CD1c-positive myeloid dendritic cell (primary cell): Measurements from ENCODE around the gene MAIP1.
"Not testable (repeated sequence)": the region's sequence is repeated elsewhere in the genome, so short reads cannot be mapped to it uniquely, and the experiment has no call there.

Source experiments
- DNase-seq: peaks from one replicate; pipeline ENCODE4 v3.0.0-alpha.2; 2016; ENCODE audit errors: extremely low spot score

MAIP1 gene, protein sequence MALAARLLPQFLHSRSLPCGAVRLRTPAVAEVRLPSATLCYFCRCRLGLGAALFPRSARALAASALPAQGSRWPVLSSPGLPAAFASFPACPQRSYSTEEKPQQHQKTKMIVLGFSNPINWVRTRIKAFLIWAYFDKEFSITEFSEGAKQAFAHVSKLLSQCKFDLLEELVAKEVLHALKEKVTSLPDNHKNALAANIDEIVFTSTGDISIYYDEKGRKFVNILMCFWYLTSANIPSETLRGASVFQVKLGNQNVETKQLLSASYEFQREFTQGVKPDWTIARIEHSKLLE

DNA sequence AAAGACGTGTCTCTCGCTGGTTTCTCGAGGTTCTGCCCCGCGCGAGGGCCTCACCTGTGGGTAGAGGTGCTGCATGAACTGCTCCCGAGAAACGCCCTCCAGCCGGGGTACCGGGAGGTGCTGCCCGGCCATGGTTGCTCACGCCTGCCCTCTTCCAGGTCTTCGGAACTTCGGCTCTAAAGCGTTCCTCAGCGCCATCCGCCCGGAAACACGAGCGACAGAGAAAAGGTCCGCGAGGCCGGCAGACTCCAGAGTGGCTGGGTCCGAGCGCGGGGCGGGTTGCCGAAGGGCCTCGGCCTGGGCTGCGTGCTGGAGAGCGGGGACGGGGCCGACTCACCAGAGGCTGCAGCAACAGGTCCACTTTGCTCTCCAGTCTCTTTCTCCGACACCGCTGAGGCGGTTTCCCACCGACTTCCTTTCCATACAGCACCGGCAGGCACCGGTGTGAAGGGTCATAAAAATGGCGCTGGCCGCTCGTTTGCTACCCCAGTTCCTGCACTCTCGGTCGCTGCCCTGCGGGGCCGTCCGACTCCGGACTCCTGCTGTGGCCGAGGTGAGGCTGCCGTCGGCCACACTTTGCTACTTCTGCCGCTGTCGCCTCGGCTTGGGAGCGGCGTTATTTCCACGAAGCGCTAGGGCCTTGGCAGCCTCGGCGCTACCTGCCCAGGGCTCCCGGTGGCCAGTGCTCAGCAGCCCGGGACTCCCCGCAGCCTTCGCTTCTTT lies at the start of gene MAIP1, which contains the start of gene TYW5:
Gene MAIP1, plus strand, starts transcription at position 244 of the 723 bp plus-strand sequence. Its CDS starts 217 bp downstream, at position 461.
Gene TYW5, minus strand, starts transcription at position 153 of the 723 bp plus-strand sequence. Its CDS starts 21 bp downstream, at position 132.
- peak; percentile 85 for DNase-seq

DNA sequence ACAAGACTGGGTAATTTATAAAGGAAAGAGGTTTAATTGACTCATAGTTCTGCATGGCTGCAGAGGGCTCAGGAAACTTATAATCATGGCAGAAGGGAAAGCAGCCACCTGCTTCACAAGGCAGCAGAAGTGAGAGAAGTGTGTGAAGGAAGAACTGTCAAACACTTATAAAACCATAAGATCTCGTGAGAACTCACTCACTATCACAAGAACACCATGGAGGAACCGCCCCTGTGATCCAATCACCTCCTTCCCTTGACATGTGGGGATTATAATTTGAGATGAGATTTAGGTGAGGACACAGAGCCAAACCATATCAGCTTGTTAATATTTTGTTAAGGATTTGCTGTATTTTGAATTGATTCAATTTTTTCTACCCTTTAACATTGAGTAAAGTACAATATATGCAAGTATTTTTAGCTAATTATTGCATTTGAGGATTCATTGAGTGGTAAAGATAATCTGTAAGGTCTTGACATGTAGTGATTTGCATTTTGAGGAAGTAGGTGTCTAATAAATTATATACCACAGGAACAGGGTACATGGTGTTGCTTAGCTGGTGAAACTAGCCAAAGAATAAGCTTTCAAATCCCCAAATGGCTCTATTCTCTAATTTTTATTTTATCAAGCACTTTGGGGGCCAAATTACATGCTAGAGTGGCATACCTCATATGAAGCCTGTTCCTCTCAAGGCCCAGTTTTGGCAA lies 48.2 kb upstream of the MAIP1 start:
- DNase-seq: no peak

DNA sequence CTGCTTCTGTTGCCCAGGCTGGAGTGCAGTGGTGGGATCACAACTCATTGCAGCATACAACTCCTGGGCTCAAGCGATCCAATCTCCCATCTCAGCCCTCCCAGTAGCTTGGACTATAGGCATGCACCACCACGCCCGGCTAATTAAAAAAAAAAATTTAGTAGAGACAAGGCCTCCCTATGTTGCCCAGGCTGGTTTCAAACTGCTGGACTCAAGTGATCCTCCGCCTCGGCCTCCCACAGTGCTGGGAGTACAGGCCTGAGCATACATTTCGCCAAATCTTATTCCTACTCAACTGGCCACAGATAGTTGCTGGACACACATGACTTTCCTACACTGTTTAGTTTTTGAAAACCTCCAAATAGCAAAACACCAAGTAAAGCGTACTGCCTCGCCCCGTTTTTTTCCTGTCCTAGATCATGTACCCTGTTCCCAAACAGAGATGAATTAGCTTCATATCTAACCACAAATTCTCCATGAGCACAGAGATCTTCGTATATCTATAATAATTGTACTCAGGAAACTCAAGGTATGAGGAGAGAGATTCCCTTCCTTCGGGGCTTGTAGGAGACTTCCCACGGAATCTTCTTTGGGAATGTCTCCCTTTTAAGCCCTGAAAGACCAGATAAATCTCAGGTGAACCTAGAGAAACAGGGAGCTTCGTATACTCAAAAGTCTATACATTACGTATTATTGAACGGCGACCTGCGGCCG lies 44.9 kb upstream of the MAIP1 start:
- no peak for DNase-seq

DNA sequence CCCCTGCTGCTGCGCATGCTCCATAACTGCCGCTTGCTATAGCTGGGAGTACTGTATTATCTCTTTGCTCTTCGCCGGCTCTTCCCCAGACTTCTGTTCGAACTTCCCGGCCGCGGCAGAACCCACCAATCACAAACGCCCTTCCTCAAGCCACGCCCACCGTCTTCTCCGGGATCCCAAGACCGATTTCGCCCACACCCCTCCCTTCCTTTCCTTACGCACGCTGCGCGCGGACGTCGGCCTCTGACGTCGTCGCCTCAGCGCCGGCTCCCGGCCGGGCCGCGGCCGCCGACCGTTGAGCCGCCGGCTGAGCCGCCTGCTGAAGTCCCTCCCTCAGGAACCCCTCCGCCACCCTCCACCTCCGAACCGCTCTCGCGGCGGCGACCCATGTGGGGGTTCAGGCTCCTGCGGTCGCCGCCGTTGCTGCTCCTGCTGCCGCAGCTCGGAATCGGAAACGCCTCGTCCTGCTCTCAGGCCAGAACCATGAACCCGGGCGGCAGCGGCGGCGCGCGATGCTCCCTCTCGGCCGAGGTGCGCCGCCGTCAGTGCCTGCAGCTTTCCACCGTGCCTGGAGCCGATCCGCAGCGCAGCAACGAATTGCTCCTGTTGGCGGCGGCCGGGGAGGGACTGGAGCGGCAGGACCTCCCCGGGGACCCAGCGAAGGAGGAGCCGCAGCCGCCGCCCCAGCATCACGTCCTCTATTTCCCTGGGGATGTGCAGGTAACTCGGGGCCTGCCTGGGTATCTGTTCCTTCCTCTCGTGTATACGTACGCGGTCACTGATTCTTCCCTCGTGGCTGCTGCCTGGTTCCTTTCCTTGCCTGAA lies 44.1 kb upstream of the MAIP1 start, which contains the start of gene C2orf69:
Gene C2orf69, plus strand, starts transcription at position 242 of the 825 bp plus-strand sequence. Its CDS starts 146 bp downstream, at position 388.
- peak; percentile 97 for DNase-seq

DNA sequence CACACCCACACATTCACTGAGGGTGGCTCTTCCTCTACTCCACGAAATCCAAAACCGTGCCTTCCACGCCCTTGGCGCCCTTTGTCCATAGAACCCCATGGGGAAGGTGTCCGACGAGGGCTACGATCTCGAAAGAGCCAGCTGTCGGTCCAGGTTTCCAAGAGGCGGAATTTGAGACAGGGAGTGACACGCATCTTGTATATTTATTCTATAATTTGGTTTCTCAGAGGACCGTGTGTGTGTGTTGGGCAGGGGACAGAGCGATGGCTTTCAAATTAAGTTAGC lies 43.6 kb upstream of the MAIP1 start:
- peak; percentile 80 for DNase-seq

DNA sequence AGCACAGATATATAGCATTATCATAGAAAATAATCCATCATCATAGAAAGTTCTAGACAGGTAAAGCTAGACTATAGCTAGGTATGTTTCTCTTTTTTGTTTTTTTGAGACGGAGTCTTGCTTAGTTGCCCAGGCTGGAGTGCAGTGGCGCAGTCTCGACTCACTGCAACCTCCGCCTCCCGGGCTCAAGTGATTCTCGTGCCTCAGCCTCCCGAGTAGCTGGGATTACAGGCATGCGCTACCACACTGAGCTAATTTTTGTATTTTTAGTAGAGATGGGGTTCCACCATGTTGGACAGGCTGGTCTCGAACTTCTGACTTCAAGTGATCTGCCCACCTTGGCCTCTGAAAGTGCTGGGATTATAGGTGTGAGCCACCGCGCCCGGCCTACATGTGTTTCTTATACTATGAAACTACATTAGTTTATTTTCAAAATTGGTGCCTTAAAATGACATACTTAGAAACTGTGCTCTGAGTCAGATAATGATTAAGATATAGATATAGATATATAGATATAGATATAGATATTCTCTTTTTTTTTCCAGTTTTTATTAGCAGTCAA lies 42.7 kb upstream of the MAIP1 start:
- not testable (repeated sequence) for DNase-seq

DNA sequence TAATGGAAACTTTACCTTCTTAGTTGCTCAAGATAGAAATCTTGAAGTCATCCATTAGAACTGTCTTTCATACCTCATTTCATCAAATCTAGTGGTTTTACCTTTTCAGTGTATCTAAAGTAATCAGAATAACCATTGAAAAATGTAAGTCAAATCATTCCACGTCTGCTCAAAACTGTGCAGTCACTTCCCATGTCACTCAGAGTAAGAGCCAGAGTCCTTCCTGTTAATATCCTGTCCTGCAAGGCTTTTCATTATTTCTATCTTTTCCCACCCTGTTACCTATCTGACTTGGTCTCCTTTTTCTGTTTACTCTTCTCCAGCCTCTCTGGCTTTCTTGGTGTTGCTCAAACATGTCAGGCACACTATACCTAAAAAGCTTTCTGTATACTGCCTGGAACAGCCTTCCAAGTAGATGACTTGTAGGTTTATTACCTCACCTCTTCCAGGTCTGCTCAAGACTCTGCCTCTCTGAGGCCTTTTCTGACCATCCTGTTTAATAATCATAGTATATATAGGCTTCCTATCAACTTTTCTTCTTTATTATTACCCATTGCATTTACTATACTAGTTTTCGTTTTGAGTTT lies 40.9 kb upstream of the MAIP1 start:
- DNase-seq: no peak

DNA sequence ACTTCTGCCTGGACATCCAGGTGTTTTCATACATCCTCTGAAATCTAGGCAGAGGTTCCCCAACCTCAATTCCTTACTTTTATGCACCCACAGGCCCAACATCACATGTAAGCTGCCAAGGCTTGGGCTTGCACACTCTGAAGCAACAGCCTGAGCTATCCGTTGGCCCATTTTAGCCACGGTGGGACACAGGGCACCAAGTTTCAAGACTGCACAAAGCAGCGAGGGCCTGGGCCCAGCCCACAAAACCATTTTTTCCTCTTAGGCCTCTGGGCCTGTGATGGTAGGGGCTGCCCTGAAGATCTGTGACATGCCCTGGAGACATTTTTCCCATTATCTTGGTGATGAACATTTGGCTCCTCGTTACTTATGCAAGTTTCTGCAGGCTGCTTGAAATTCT lies 38.4 kb upstream of the MAIP1 start:
- DNase-seq: no peak

DNA sequence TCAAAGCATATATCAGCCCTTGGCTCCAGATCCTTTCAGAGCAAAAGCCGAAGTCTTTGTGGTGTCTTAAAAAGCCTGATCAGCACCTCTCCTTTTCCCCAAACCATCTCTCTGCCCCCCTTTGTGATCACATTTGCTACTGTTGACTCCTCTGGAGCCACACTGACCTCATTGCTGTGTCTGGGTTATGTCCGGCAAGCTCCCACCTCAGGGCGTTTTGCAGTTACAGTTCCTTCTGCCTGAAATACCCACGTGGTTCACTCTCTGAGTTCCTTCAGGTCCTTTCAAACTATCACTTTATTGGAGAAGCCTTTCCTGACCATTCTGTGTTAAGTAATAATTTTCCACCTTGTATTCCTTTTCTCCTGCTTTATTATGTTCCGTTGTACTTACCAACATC lies 32.5 kb upstream of the MAIP1 start:
- DNase-seq: peak; percentile 36

DNA sequence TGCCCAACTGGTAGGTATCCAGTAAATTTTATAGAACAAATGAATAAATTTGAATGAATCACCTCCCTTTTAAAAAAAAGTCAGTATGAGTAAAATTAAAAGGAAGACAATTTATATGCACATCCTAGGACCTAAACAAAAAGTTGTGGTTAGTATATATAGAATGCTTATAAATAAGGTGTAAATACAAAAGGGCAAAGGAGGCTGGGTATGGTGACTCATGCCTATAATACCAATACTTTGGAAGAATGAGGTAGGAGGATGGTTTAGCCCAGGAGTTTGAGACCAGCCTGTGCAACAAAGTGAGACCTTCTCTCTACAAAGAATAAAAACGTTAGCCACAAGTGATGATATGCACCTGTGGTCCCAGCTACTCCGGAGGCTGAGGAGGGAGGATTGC lies 31.5 kb upstream of the MAIP1 start:
- DNase-seq: no peak

DNA sequence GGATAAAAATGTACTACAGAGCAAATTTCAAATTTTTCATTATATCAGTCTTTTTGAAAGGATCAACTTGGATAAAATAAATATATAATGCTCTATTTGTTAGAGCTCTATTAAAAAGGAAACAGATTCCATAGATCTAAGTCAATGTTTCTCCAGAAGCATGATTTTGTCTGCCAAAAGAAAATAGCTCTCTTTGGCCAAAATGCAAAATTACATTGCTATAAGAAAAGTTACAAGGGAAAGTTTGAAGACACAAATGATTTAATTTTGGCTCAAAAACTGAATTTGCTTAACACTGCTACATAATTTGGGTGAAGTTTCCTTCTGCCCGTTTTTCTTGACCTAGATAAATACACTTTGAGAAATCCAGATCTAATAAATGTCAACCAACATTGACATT lies 28.6 kb upstream of the MAIP1 start:
- DNase-seq: no peak

DNA sequence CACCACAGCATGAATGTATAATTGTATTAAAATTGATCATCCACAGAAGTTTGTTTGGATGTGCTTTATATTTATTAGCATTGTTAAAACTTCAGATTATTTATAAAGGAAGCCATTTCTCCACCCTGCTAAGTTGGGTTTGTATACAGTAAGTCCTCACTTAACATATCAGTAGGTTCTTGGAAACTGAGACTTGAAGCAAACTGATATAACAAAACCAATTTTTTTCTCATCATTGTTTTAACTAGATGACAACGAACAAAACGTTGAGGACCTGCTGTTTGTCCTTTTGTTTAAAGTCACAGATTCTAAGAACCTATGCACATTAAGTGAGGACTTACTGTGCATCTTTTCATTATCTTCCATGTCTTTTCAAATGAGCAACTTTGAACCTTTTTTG lies 27.2 kb upstream of the MAIP1 start:
- no peak for DNase-seq

DNA sequence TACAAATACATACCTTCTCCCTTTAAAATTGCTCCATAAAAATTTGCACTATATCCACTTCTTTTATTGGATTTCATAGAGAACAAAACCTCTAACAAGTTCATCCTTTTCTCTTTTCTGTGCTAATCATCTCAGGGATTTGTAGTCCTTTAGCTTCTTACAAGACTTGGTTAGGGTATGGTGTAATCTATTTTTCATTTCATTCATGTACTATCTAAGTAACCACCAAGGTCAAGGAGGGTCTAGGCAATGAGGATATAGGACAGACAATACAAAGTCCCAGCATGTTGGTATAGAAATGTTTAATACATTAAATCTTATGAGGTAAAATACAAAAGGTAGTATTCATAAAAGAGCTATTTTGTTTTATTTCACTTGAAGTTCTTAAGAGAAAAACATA lies 26.8 kb upstream of the MAIP1 start:
- DNase-seq: no peak

DNA sequence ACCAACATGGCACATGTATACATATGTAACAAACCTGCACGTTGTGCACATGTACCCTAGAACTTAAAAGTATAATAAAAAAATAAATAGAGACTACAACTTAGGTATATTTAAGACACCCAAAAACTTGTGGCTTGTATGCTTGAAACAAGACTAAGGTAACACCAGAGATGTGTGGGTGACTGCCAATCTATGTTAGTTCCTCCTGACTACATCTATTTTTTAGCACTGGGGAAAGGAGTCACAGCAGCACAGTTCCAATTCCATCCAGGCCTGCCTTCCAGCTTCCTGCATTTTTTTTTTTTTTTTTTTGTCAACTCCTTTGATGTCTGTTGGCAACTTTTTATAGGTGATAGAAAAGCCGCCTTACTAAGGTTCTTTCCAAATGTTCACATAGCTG lies 26.1 kb upstream of the MAIP1 start:
- DNase-seq: no peak

DNA sequence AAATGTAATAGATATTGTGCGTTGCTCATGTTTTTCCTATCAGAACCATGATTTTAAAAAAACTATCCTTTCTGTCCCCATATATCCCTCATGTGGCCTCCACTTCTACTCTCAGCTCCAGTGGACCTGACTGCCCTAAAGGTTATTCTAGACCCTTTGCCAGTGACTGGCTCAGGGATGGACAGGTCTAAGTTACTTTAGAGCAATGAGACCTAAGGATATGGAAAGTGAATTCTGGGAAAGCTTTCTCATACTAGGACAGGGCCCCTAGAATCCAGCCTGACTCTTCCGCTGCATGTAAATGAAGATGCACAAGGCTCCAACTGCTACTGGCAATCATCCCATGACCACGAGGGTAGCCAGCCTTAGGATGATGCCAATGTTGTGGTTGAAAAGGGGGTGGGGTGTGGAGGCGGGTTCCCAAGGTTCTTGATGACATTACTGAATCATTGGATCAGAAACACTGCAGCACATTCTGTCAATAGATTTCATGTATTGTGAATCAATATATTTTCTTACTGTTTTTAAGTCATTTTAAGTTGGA lies 23.0 kb upstream of the MAIP1 start:
- DNase-seq: no peak

DNA sequence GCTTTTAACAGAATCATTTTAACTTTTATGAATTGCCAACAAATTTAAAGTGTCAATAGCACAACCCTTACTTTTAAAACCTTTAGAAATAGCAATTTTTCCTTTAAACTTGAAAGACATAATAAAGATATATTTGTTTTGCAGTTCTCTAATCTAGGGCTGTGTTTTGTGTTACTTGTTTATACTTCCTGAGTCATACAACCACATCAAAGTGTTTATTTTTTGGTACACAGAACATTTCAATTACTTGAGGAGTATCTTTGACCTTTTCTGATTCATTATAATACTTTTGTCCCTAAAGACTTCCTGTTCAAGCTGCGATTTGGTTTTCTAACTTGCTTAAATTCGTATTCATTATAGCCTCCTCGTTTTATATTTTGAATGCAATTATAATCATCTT lies 21.9 kb upstream of the MAIP1 start:
- DNase-seq: no peak

DNA sequence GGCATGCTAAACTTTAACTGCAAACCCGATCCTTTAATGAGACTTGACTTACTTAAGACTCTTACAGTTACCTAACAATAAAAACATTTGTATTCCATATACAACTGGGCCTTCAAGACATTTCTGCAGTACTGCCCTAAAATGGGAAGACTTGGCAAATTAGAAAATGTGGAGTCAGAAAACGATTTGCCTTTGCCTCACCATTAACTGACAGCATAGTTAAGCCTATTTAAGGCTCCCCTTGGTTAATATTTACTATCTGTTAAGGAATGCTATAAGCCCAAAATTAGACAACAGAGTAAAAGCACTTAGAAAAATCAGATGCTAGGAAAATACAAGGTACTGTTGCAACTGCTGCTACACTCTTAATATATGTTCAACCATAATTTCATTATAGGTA lies 18.8 kb upstream of the MAIP1 start:
- DNase-seq: no peak

DNA sequence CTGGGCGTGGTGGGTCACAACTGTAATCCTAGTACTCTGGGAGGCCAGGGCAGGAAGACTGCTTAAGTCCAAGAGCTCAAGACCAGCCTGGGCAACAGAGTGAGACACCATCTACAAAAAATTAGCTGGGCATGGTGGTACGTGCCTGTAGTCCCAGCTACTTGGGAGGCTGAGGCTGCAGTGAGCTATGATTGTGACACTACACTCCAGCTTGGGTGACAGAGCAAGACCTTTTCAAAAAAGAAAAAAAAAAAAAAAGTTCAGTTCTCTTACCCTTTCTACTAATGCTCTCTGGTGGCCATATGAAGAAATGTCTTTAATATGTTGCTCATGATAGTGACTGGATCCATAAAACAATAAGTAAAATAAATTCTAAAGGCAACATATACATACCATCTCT lies 15.0 kb upstream of the MAIP1 start:
- peak; percentile 14 for DNase-seq

DNA sequence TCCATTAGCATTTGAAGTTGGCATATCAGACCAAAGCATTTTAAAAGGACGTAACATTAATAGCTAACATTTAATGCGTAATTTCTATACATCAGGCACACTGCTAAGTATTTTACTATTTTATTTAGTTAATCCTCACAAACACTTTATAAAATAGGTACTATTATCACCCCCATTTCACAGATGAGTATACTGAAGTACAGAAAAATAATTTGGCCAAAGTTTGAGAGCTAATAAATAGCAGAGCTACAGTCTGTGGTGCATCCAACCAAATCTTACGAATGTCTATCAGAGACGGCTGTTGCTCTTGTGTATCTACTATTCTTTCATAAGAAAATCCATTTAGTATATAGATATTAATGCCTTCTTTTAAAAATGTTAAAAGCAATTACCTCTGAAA lies 12.0 kb upstream of the MAIP1 start:
- DNase-seq: no peak

DNA sequence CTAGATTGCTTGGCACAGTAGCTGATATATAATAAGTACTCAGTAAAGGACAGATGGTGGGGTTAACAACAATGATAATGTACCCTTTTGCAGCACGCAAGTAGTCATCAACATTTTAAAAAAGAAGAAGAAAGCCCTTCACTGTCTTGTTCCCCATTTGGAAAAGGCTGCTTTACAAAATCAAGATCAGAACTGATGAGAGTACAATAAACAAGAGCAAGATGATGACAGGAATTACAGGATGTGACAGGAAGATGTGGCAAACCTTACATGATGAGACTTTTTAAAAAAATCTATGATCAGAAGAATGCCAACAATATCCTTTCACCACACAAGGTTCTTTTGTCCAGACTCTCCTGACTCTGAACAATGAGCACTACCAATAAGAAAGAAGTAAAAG lies 9.2 kb upstream of the MAIP1 start:
- DNase-seq: no peak
